Prostate gland (tissue), 2 donors: Measurements from ENCODE around the gene CAMKK1.

ENCODE experiments used
- CTCF ChIP-seq, 4 experiments: fragments of 200-600 bp in 2 of 4; fragments of 450-650 bp in 2 of 4; sonication (generic) in 2 of 4; IDR thresholded peaks; 1 replicate in 3 of 4; 2 replicates in 1 of 4; pipeline ENCODE4 v1.5.1; 2016 to 2019; ENCODE audit warnings: antibody characterized with exemption in 4 of 4, mild to moderate bottlenecking in 2 of 4, moderate library complexity in 2 of 4
- POLR2A ChIP-seq: fragments of 450-650 bp; IDR thresholded peaks from one replicate; pipeline ENCODE4 v1.6.1; 2016; ENCODE audit warnings: antibody characterized with exemption, mild to moderate bottlenecking
- POLR2AphosphoS5 ChIP-seq: sonication (generic); formaldehyde crosslinking; IDR thresholded peaks from one replicate; pipeline ENCODE4 v1.6.1; 2017; ENCODE audit warnings: antibody characterized with exemption

GRCh38 chr17:3817851-3818605, 74.8 kb downstream of the CAMKK1 start:
- TF ChIP-seq POLR2A (no peak), CTCF (IDR thresholded peaks at IDR 0.05) (no peak), POLR2AphosphoS5 (no peak)
